NOMO-1 treated with dmso at 0.1 percent for 144 hours (cell line): ENCODE data around the gene AMOT.

ENCODE experiments used
- DNase-seq: peaks from one replicate; lab custom pipeline; 2025; ENCODE audit not compliant: unreplicated experiment; lab: John Stamatoyannopoulos, UW

Gene AMOT

DNA sequence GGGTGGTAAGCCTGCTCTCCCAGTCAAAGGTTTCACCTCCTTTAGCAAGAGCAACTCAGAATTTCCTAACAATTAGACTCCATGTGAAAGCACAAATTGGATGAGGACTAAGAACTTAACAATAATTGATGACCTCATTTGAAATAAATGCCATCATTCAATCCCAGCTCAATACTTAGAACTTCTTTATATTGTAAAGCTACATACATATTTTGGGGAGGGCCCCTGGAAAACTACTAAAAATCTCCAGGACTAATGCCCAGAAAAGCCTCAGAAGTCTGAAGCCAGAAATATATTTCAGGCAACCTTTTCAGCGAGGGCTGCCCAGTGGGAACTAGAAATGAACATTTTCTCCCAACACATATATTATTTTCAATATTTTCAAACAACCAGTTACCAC is 38.1 kb downstream of the AMOT start:
- DNase-seq, result no peak

DNA sequence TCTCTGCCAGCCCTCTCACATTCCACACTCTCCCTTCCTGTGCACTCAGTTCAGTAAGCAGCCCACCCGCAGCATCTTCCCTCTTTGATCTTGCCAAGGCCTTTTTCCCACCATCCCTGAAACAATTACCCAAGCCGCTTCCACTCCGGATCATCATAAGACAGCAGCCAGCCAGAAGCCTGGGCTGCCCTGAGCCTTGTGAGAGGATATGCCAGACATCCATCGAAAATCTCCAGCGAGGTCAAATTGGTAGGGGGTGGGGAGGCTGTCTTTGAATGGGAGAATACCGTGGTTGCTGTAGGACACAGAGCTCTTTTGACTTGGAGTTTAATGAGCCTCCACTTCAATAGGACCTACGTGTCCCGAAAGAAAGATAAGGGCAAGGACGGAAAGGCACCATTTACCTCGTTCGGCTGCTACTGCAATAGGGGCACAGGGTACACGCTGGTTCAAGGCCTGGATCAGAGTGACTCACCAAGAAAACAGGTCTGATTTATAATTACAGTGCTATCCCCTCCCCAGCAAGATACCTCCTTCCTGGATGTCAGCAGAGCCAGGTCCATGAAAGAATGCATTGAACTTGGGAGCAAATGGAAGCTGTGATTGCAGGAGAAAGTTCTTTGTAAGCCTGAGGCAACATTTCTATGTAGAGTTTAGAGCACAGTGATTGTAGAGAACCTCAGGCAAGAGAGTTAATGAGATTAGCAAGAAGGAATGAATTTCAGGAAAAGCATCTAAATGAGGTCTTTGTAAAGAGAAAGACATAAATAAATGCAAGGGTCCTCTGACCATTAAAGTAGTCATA is 39.5 kb downstream of the AMOT start:
- no peak for DNase-seq

DNA sequence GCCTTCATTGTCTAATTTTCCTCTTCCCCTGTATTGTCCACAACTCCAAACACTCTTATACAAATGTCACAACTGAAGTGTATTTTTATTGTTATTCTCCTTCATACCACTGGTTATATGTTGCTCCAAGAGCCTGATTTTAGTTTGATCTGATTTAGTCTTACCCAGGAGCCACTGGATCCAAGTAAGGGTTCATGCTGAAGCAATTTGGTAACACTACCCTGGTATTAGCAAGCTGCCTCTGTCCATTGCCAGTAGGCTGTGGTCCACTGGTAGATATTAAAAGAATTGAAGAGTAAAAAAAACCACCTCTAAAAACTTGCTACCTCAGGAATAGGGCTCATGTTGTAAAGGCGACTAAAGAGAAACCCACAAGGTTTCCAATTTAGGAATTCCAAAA is 41.2 kb downstream of the AMOT start:
- DNase-seq, result no peak

GRCh38 chrX:112798736-112799135 is 41.9 kb downstream of the AMOT start:
- no peak for DNase-seq

DNA sequence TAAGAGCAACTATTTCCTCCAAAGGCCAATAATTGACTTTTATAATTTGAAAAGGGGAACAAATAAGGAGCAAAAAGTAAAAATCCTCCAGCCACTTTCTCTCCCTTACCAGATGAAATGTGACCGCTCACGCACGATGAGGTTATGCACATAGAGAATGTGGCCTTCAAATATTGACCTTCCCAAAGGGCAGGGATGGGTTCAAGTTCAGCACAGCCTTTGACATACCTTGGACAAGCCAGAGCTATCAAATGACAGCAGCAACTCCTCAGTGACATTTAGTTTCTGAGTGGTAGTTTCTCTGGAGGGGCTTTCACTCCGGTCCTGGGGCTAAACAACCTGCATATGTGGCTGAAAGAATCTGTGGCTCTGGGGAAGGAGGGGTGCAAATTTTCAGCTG is 50.7 kb downstream of the AMOT start:
- DNase-seq, result no peak

GRCh38 chrX:112786076-112786475 is 54.6 kb downstream of the AMOT start:
- DNase-seq, result no peak

- no peak for DNase-seq
Observed at GRCh38 chrX:112785344-112785743, 55.3 kb downstream of the AMOT start.

DNA sequence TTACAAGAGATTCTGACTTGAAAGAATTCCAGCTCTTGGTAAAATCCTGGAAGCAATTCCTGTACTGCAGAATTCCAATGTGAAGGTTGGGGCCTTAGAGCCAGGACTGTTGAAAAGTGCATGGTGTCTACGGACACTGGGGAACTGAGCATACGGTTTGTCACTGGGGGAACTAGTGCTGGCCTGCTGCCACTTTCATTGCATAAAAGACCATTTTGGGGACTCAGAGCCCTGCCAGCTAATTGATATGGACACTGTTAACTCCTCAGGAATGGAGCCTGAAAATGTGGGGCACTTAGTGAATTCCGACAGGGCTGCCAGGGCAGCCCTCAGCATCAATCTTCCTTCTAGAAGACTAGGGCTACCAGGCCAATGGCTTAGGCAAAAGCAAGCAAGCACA is 55.9 kb downstream of the AMOT start:
- no peak for DNase-seq

DNA sequence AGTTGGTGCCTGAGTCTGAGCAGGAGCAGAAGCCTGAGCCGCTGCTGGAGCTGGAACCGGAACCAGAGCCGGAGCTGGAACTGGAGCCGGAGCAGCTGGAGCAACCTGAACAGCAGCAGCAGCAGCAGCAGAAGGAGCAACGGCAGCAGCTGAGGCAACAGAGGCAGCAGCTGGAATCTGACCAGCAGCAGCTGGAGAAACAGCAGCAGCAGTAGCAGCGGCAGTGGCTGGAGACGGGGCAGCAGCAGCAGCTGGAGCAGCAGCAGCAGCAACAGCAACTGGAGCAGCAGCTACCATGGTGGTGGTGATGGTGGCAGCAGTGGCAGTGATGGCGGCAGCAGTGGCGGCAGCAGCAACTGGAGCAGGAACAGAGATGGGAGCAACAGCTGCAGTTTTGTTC is 61.5 kb downstream of the AMOT start:
- no peak for DNase-seq

GRCh38 chrX:112774651-112775293 is 65.9 kb downstream of the AMOT start:
- DNase-seq, result no peak

DNA sequence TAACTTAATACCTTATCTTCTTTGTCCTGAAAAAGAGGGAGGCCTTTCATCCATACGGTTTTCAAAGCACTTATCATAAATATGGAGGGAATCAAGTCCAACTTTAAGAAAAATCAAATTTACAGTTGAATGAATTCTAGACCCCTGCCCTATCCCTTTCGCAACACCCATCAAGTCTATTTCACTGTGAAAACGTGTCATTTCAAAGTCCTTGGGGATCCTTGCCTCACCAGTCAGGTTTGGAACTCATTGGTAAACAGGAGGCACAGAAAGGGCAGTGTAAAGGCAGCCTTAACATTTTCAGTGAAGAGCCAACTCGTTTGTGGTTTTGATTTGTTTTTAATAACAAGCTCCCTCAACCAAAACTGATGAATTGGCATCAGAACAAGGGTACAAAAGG is 66.5 kb downstream of the AMOT start:
- DNase-seq, result no peak

DNA sequence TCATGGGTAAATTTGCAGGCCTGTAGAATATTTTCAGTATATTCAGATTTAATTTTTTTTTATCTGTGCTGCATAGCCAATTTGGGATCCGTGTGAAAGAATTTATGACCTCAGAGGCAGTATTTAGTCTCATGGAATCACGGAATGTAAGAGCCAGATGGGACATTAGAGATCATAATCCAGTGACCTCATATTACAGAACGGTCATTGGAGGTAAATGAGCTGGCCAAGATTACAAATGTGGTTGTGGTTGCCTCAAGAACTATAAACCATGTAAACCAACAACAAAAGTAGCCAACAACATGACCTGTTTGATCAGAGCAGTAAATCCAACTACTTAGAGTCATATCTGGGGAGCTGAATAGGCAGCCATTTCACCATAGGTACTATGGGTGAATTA is 71.6 kb downstream of the AMOT start:
- no peak for DNase-seq

DNA sequence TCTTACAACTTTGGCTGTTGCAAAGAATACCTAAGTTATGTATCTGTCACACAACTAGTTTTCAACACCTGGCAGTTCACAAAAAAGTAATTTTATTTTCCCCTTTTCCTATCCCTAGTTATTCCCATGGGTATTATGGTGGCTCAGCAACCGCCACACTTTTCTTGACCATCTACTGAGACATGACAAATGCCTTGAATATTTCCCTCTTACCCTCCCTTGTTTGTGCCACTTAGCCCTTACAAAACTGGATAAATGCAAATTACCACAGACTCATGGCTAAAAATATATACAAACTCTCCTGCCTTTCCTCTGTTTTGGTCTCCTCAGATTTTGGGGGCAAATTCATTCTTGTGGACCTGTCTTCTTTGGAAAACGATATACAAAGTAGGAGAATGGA is 72.1 kb downstream of the AMOT start:
- DNase-seq, result no peak

DNA sequence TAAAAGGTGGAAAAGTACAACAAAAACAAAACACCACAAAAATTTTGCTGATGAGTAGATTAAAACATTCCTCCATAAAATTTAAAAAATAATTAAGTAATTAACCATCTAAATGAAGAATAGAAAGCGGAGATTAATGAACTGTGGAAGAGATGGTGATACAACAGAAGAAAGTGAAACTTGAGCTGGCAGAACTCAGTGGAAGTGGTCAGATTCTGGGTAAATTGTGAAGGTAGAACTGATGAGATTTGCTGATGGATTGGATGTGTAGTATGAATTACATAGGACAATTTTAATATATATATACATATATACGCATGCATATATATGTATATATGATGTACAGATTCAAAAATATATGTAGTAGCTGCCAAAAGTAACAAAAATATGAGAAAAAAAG is 73.9 kb downstream of the AMOT start:
- DNase-seq, result no peak

GRCh38 chrX:112761242-112762207 is 79.1 kb downstream of the AMOT start:
- peak; percentile 37 for DNase-seq

- DNase-seq, result no peak
Observed at GRCh38 chrX:112760697-112761096, 79.9 kb downstream of the AMOT start.

DNA sequence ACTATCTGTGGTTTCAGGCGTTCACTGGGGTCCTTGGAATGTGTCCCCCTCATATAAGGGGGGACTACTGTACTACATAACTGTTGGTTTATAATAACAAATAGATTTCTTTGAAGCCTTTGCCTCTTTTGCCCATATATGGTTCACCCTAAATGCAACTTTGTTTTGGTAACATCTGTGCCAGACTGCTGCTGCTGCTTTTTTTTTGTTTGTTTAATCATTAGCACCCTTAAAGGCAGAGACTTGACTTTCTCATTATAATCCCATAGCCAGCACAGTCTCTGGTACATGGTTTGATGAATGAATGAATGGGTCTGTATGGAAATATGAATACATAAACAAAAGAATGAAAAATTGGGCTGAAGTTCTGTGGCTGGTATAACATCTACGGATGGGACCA is 80.7 kb downstream of the AMOT start:
- DNase-seq, result no peak

DNA sequence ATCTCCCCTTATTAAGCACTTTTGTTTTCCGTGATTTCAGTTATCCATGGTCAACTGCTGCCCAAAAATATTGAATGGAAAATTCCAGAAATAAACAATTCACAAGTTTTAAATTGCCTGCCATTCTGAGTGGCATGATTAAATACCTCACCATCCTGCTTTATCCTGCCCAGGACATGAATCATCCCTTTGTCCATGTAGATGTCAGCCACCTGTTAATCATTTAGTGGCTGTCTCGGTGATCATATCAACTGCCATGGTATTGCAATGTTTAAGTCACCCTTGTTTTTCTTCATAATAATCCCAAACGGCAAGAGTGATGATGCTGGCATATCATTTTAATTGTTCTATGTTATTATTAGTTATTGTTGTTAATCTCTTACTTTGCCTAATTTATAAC is 81.1 kb downstream of the AMOT start:
- no peak for DNase-seq

DNA sequence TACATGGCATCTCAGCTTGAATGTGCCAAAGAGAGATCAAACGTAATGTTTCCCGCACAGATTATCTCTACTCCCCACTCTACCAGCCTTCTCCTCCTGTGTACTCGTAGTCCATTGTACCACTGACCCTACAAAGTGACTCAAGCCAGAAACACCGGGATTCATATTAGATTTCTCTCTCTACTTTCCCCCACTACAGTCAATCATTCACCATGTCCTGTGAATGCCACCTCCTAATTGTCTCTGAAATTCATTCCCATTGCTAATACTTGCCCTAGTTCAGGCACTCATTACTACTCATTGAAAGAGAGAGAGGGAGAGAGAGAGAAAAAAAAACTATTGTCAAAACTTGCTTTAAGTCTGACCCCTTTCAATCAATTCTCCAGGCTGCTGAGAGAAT is 82.7 kb downstream of the AMOT start:
- DNase-seq, result no peak

GRCh38 chrX:112753116-112753515 is 87.5 kb downstream of the AMOT start:
- DNase-seq, result no peak

DNA sequence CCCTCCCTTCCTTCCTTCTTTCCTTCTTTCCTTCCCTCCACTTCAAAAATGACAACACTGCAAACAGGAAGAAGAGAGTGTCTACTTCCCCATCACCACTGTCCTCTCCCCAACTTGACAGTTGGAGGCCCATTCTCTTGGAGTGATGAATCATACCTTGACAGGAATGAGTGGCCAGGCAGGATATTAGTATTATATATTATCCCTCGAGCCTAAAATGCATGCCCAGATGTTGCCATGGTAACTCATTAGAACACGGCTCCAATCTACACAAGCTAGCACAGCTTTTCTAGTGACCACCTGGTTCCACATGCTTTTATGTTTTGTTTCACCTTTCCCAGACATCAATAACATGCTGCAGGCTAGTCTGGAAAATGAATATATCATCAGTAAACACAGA is 89.6 kb downstream of the AMOT start:
- DNase-seq, result no peak
